GM23248 (cell line): ENCODE results near the gene SH2D3A. TPM values are rescaled to one million over a fixed set of nuclear protein-coding genes. Genes with fewer than 3 reads are reported as not detected.

ENCODE experiments used
- DNase-seq: peaks from one replicate; pipeline ENCODE4 v3.0.0-alpha.2; 2015
- H2AFZ ChIP-seq: fragments of 200-600 bp; sonication (generic); 2 replicates; pipeline ENCODE4 v1.6.1; 2016; ENCODE audit warnings: antibody characterized with exemption
- H3F3A ChIP-seq: fragments of 200-600 bp; sonication (generic); 2 replicates; pipeline ENCODE4 v1.6.1; 2016; ENCODE audit warnings: mild to moderate bottlenecking, antibody characterized with exemption, mixed run types; ENCODE audit not compliant: insufficient read depth
- H3K27ac ChIP-seq: fragments of 200-600 bp; sonication (generic); 2 replicates; pipeline ENCODE4 v1.5.1; 2016; ENCODE audit warnings: mild to moderate bottlenecking
- H3K27me3 ChIP-seq: fragments of 200-600 bp; sonication (generic); replicated peaks from 2 replicates; pipeline ENCODE4 v1.6.1; 2016; ENCODE audit warnings: mild to moderate bottlenecking; ENCODE audit not compliant: insufficient read depth
- H3K36me3 ChIP-seq: fragments of 200-600 bp; sonication (generic); 2 replicates; pipeline ENCODE4 v1.6.1; 2016; ENCODE audit warnings: low read depth, mild to moderate bottlenecking
- H3K4me1 ChIP-seq: fragments of 200-600 bp; sonication (generic); 2 replicates; pipeline ENCODE4 v1.6.1; 2016; ENCODE audit warnings: mild to moderate bottlenecking; ENCODE audit not compliant: insufficient read depth
- H3K4me2 ChIP-seq: fragments of 200-600 bp; sonication (generic); one replicate; pipeline ENCODE4 v1.6.1; 2016; ENCODE audit warnings: mild to moderate bottlenecking; ENCODE audit not compliant: unreplicated experiment
- H3K4me3 ChIP-seq: fragments of 200-600 bp; sonication (generic); 2 replicates; pipeline ENCODE4 v1.5.1; 2016; ENCODE audit warnings: mild to moderate bottlenecking
- H3K79me2 ChIP-seq: fragments of 200-600 bp; sonication (generic); 2 replicates; pipeline ENCODE4 v1.6.1; 2016; ENCODE audit warnings: mild to moderate bottlenecking; ENCODE audit not compliant: insufficient read depth
- H3K9ac ChIP-seq: fragments of 200-600 bp; sonication (generic); 2 replicates; pipeline ENCODE4 v1.6.1; 2016; ENCODE audit warnings: mild to moderate bottlenecking
- H3K9me2 ChIP-seq: fragments of 200-600 bp; sonication (generic); 2 replicates; pipeline ENCODE4 v1.6.1; 2016; ENCODE audit warnings: mixed run types, mild to moderate bottlenecking, moderate library complexity; ENCODE audit not compliant: insufficient read depth
- H3K9me3 ChIP-seq: fragments of 200-600 bp; sonication (generic); one replicate; pipeline ENCODE4 v1.6.1; 2017; ENCODE audit warnings: low read depth
- H4K20me1 ChIP-seq: fragments of 200-600 bp; sonication (generic); 2 replicates; pipeline ENCODE4 v1.6.0; 2016; ENCODE audit not compliant: insufficient read depth
- EZH2 ChIP-seq: fragments of 200-600 bp; sonication (generic); IDR thresholded peaks from 2 replicates; pipeline ENCODE4 v1.6.1; 2018; ENCODE audit warnings: antibody characterized with exemption, mild to moderate bottlenecking; ENCODE audit not compliant: insufficient read depth, poor library complexity, severe bottlenecking
- EZH2phosphoT487 ChIP-seq: fragments of 200-600 bp; sonication (generic); IDR thresholded peaks from 2 replicates; pipeline ENCODE4 v1.6.1; 2018; ENCODE audit warnings: antibody characterized with exemption, moderate library complexity, mild to moderate bottlenecking, low read depth; ENCODE audit not compliant: insufficient read depth
- WGBS, 2 experiments: methylation state at CpG; one replicate each; pipeline ENCODE4 v1.1.6; 2015 to 2017; ENCODE audit warnings: low lambda C conversion rate in 2 of 2, low coverage in 1 of 2; ENCODE audit errors: missing lambda C conversion rate in 2 of 2; 5-methylcytosine and 5-hydroxymethylcytosine counted together
- in situ Hi-C: fragments of 300-500 bp; cut with MboI; formaldehyde crosslinking; loops from 2 replicates; pipeline ENCODE4 v1.15.0; 2020
- microRNA-seq: library from miRNA; unstranded; fragments of <30 nt; microRNA quantifications from one replicate; pipeline ENCODE4, GENCODE V29; 2016; ENCODE audit warnings: borderline number of aligned reads
- polyA plus RNA-seq: library from polyadenylated mRNA; unstranded; fragments of >200 nt; fragmentation: Nextera tagmentation; extraction: Ambion mirVana; gene quantifications from 2 replicates; pipeline ENCODE4 v1.2.1, GENCODE V29; 2016
- total RNA-seq: library from RNA; depleted of rRNA; stranded (reverse); fragments of >200 nt; shearing (Covaris generic); gene quantifications from 2 replicates; pipeline ENCODE4 v1.2.3, GENCODE V29; 2014; rRNA removed

SH2D3A gene
- total and polyA plus RNA-seq, 2 experiments from 2014 or later: not detected

DNA sequence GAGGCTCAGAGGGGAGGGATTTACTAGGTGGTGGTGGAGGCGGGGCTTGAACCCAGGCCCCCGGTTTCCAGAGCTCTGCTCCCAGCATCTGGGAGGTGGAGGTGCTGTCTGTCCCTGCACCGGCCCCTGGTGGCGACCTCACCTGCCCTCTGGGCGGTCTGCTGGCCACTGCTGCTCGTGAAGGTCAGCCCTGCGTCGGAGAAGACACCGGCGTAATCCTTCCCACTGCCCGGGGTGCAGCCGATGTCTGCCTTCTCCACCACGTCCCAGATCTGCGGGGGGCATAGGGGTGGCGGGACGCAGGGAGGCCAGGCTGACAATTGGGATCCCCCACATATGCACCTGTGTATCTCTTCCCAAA, 59.6 kb downstream of the SH2D3A start:
- DNase-seq: no peak
- H3K79me2 ChIP-seq: no peaks in the 10 kb centered on the region
- no peaks in the 10 kb centered on the region for H3K9me2 ChIP-seq
- no peaks in the 10 kb centered on the region for H3K36me3 ChIP-seq
- H3K4me3 ChIP-seq: no peak overlapping the region
- H3K9ac ChIP-seq: no peak overlapping the region
- H3K27ac ChIP-seq: no peak overlapping the region
- WGBS, 2 experiments: 93 to 96% methylated on average over 11 to 16 of the region's 16 CpGs
- no peaks in the 10 kb centered on the region for H3K4me1 ChIP-seq
- no peak overlapping the region for H2AFZ ChIP-seq
- H3K9me3 ChIP-seq: no peaks in the 10 kb centered on the region
- no peak overlapping the region for H3K4me2 ChIP-seq
- no peaks in the 10 kb centered on the region for H3K27me3 ChIP-seq
- in situ Hi-C loops: no loop called here
- H3F3A ChIP-seq: no peaks in the 10 kb centered on the region
- TF ChIP-seq EZH2phosphoT487: no peak
- TF ChIP-seq EZH2: no peak
- H4K20me1 ChIP-seq: no peaks in the 10 kb centered on the region

DNA sequence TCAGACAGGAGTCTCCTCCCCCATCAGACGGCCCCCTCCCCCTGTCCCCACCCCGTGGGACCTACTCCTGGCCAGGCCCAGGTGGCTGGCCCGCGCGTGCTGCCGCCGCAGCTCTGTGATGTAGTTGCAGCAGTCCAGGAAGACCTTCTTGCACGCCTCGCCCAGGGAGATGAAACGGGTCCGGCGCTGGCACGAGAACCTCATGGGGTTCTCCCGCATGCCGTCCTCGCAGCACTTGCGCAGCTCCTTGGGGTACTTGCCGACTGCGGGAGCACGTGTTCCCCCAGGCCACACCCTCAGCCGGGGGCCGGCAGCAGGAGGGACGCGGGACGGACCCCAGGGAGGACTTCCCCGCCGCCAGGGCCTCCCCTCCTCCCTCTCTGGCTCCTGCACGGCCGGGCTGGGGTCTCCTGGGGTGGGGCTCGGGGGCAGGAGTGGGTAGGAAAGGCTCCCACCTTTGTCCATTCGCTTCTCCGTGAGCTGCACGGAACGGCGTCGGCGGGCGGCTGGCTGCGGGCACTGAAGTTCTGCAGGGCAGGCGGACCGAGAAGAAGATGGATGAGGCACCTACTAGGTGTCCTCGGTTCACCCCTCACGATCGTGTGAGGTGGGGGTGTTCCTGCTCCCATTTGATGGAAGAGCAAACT, 60.1 kb downstream of the SH2D3A start:
- Histone ChIP-seq H3K79me2 (no peaks in the 10 kb centered on the region), H3K9me3 (no peaks in the 10 kb centered on the region), H3K27me3 (no peaks in the 10 kb centered on the region), H3K4me1 (no peaks in the 10 kb centered on the region), H3K27ac (no peak overlapping the region), H3K4me2 (no peak overlapping the region), H3K9me2 (no peaks in the 10 kb centered on the region), H3K36me3 (no peaks in the 10 kb centered on the region), H3K4me3 (no peak overlapping the region), H3K9ac (no peak overlapping the region), H3F3A (no peaks in the 10 kb centered on the region), H4K20me1 (no peaks in the 10 kb centered on the region), H2AFZ (no peak overlapping the region)
- in situ Hi-C loops: no loop called here
- DNase-seq: no peak
- WGBS, 2 experiments: 89 to 94% methylated on average over 26 to 44 of the region's 44 CpGs
- TF ChIP-seq EZH2: no peak
- no peak for TF ChIP-seq EZH2phosphoT487

- H3K36me3 ChIP-seq: no peaks in the 10 kb centered on the region
- in situ Hi-C loops: no loop called here
- no peaks in the 10 kb centered on the region for H3K9me3 ChIP-seq
- no peak for TF ChIP-seq EZH2phosphoT487
- no peak for TF ChIP-seq EZH2
- H3K9me2 ChIP-seq: no peaks in the 10 kb centered on the region
- no peaks in the 10 kb centered on the region for H3K79me2 ChIP-seq
- no peaks in the 10 kb centered on the region for H4K20me1 ChIP-seq
- no peak overlapping the region for H2AFZ ChIP-seq
- no peaks in the 10 kb centered on the region for H3K27me3 ChIP-seq
- no peak overlapping the region for H3K4me2 ChIP-seq
- H3K9ac ChIP-seq: no peak overlapping the region
- H3K27ac ChIP-seq: no peak overlapping the region
- no peak for DNase-seq
- H3K4me1 ChIP-seq: no peaks in the 10 kb centered on the region
- H3F3A ChIP-seq: no peaks in the 10 kb centered on the region
- H3K4me3 ChIP-seq: no peak overlapping the region
- WGBS, 2 experiments: 68% methylated on average over 3 of the region's 3 CpGs; no CpG with 5 or more reads in 1 of the 2 experiments
Measured at GRCh38 chr19:6706633-6706958, 60.6 kb downstream of the SH2D3A start.

GRCh38 chr19:6705931-6706632, 61.2 kb downstream of the SH2D3A start:
- Histone ChIP-seq H3K27me3 (no peaks in the 10 kb centered on the region), H2AFZ (no peak overlapping the region), H3K9me3 (no peaks in the 10 kb centered on the region), H4K20me1 (no peaks in the 10 kb centered on the region), H3K79me2 (no peaks in the 10 kb centered on the region), H3K4me3 (no peak overlapping the region), H3K4me2 (no peak overlapping the region), H3F3A (no peaks in the 10 kb centered on the region), H3K9ac (no peak overlapping the region), H3K4me1 (no peaks in the 10 kb centered on the region), H3K9me2 (no peaks in the 10 kb centered on the region), H3K27ac (no peak overlapping the region), H3K36me3 (no peaks in the 10 kb centered on the region)
- WGBS, 2 experiments: 79 to 84% methylated on average over 9 to 11 of the region's 11 CpGs
- TF ChIP-seq EZH2phosphoT487: no peak
- TF ChIP-seq EZH2: no peak
- in situ Hi-C loops: no loop called here
- DNase-seq: no peak

Small RNAs within 50 kb of the gene (microRNA-seq; reads per million reads assigned to microRNA genes)
- not detected for gene MIR6791

Other genes with a start within 250 kb of the SH2D3A start
- gene TNFSF9, start 236.4 kb downstream of the SH2D3A start, total RNA-seq: 0.22 and 1.1 TPM in 2 replicates
- gene TNFSF9, start 236.4 kb downstream of the SH2D3A start, polyA plus RNA-seq: 0.29 and 0.58 TPM in 2 replicates
- not detected in 2 replicates for gene CD70, start 176.3 kb downstream of the SH2D3A start, total RNA-seq
- 0.20 and 0.49 TPM in 2 replicates for gene CD70, start 176.3 kb downstream of the SH2D3A start, polyA plus RNA-seq
- not detected in 2 replicates for gene TNFSF14, start 97.3 kb downstream of the SH2D3A start, total RNA-seq
- not detected in 2 replicates for gene TNFSF14, start 97.3 kb downstream of the SH2D3A start, polyA plus RNA-seq
- 3.1 and 5.6 TPM in 2 replicates for gene C3, start 46.8 kb downstream of the SH2D3A start, total RNA-seq
- 3.5 and 4.8 TPM in 2 replicates for gene C3, start 46.8 kb downstream of the SH2D3A start, polyA plus RNA-seq
- gene GPR108, start 29.9 kb downstream of the SH2D3A start, total RNA-seq: 75.7 and 77.3 TPM in 2 replicates
- 78.8 and 83.5 TPM in 2 replicates for gene GPR108, start 29.9 kb downstream of the SH2D3A start, polyA plus RNA-seq
- gene TRIP10, start 27.8 kb downstream of the SH2D3A start, total RNA-seq: 48.0 and 68.2 TPM in 2 replicates
- gene TRIP10, start 27.8 kb downstream of the SH2D3A start, polyA plus RNA-seq: 48.9 and 50.1 TPM in 2 replicates
- gene VAV1, start 5.3 kb upstream of the SH2D3A start, total RNA-seq: not detected in 2 replicates
- gene VAV1, start 5.3 kb upstream of the SH2D3A start, polyA plus RNA-seq: not detected in 2 replicates
- gene ADGRE1, start 120.1 kb upstream of the SH2D3A start, total RNA-seq: not detected in 2 replicates
- not detected in 2 replicates for gene ADGRE1, start 120.1 kb upstream of the SH2D3A start, polyA plus RNA-seq